SU-DHL-6 (cell line): ENCODE measurements around the gene PTPRE.

Source experiments
- H2AFZ ChIP-seq: fragments of 200-600 bp; sonication (generic); 2 replicates; pipeline ENCODE4 v1.6.1; 2014; ENCODE audit warnings: low read depth, mild to moderate bottlenecking, moderate library complexity, mixed read lengths, antibody characterized with exemption, low read length; ENCODE audit not compliant: severe bottlenecking
- H3F3A ChIP-seq: fragments of 200-600 bp; shearing (Covaris generic); 2 replicates; pipeline ENCODE4 v1.6.0; 2016; ENCODE audit warnings: antibody characterized with exemption, mild to moderate bottlenecking; ENCODE audit not compliant: insufficient read depth
- H3K27ac ChIP-seq: fragments of 200-600 bp; sonication (generic); 2 replicates; pipeline ENCODE4 v1.5.1; 2016; ENCODE audit warnings: low read depth, mild to moderate bottlenecking, low read length, moderate library complexity, mixed read lengths
- H3K27me3 ChIP-seq: fragments of 200-600 bp; sonication (generic), shearing (Covaris generic); 2 replicates; pipeline ENCODE4 v1.6.0; 2014; ENCODE audit warnings: mild to moderate bottlenecking, low read length
- H3K36me3 ChIP-seq: fragments of 200-600 bp; sonication (generic); 2 replicates; pipeline ENCODE4 v1.6.1; 2014; ENCODE audit warnings: mild to moderate bottlenecking, low read length, mixed read lengths
- H3K4me2 ChIP-seq: fragments of 300-600, 200-600 bp; shearing (Covaris generic), sonication (generic); 2 replicates; pipeline ENCODE4 v1.6.0; 2014; ENCODE audit warnings: low read length, low read depth, mild to moderate bottlenecking; ENCODE audit not compliant: poor library complexity, severe bottlenecking
- H3K4me3 ChIP-seq: fragments of 200-600 bp; sonication (generic); 2 replicates; pipeline ENCODE4 v1.5.1; 2014; ENCODE audit warnings: antibody characterized with exemption, low read length, mild to moderate bottlenecking, mixed read lengths; ENCODE audit not compliant: insufficient read depth, poor library complexity, severe bottlenecking
- H3K79me2 ChIP-seq: fragments of 200-600 bp; sonication (generic); 2 replicates; pipeline ENCODE4 v1.6.1; 2014; ENCODE audit warnings: mild to moderate bottlenecking, low read length, moderate library complexity; ENCODE audit not compliant: insufficient read depth
- H3K9ac ChIP-seq: fragments of 200-600 bp; sonication (generic); 2 replicates; pipeline ENCODE4 v1.7.0; 2014; ENCODE audit warnings: mild to moderate bottlenecking, low read length
- H3K9me2 ChIP-seq: fragments of 200-600 bp; sonication (generic); replicated peaks from 2 replicates; pipeline ENCODE4 v1.6.1; 2014; ENCODE audit warnings: low read length; ENCODE audit not compliant: insufficient read depth
- H3K9me3 ChIP-seq: fragments of 200-600 bp; sonication (generic); 2 replicates; pipeline ENCODE4 v1.6.1; 2014; ENCODE audit warnings: low read length, mixed read lengths; ENCODE audit not compliant: insufficient read depth
- H4K20me1 ChIP-seq: fragments of 200-600 bp; sonication (generic); 2 replicates; pipeline ENCODE4 v1.6.1; 2014; ENCODE audit warnings: low read depth, mild to moderate bottlenecking, antibody characterized with exemption, low read length, moderate library complexity, mixed read lengths
- EZH2phosphoT487 ChIP-seq: fragments of 200-600 bp; sonication (generic), shearing (Covaris generic); conservative IDR thresholded peaks from 2 replicates; pipeline ENCODE4 v1.6.1; 2018; ENCODE audit warnings: mild to moderate bottlenecking, antibody characterized with exemption, low read length, moderate library complexity, mixed read lengths
- TF ChIP-seq, protein P1 (sequence below): fragments of 200-600 bp; sonication (generic); IDR thresholded peaks from one replicate; pipeline ENCODE4 v1.5.1; 2017; ENCODE audit warnings: antibody characterized with exemption, mild to moderate bottlenecking, low read length, moderate library complexity; ENCODE audit not compliant: insufficient read depth, poor library complexity, severe bottlenecking

Gene PTPRE

DNA sequence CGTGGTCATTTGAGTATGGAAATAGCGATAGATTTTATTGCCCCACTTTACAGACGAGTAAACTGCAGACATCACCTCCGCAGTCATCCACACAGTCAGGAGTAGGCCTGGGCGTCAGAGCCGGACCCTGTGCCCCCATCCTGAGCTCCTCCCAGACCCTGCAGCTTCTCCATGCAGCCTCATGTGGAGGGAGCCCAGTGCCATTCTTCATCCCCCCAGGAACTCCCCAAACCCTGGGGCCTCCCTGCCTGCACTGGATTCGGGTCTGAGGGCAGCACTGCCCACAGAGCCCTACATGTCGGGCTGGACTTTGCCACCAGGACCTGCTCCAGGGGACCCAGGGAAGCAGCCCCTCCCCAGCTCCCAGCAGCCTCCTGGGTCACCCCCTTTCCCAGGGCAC is 118.5 kb downstream of the PTPRE start:
- Histone ChIP-seq H3K4me3 (no peak overlapping the region), H3K27ac (no peak overlapping the region), H2AFZ (no peak overlapping the region), H3K9me3 (no peaks in the 10 kb centered on the region), H3F3A (no peaks in the 10 kb centered on the region), H3K4me2 (no peak overlapping the region), H3K36me3 (no peaks in the 10 kb centered on the region), H3K79me2 (no peaks in the 10 kb centered on the region), H3K9me2 (no peaks in the 10 kb centered on the region), H3K9ac (no peak overlapping the region), H4K20me1 (no peaks in the 10 kb centered on the region), H3K27me3 (no peaks in the 10 kb centered on the region)
- no peak for TF ChIP-seq EZH2phosphoT487
- TF ChIP-seq, protein P1, sequence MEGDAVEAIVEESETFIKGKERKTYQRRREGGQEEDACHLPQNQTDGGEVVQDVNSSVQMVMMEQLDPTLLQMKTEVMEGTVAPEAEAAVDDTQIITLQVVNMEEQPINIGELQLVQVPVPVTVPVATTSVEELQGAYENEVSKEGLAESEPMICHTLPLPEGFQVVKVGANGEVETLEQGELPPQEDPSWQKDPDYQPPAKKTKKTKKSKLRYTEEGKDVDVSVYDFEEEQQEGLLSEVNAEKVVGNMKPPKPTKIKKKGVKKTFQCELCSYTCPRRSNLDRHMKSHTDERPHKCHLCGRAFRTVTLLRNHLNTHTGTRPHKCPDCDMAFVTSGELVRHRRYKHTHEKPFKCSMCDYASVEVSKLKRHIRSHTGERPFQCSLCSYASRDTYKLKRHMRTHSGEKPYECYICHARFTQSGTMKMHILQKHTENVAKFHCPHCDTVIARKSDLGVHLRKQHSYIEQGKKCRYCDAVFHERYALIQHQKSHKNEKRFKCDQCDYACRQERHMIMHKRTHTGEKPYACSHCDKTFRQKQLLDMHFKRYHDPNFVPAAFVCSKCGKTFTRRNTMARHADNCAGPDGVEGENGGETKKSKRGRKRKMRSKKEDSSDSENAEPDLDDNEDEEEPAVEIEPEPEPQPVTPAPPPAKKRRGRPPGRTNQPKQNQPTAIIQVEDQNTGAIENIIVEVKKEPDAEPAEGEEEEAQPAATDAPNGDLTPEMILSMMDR = no peak

GRCh38 chr10:128025951-128026350 is 119.0 kb downstream of the PTPRE start:
- no peaks in the 10 kb centered on the region for H3K36me3 ChIP-seq
- no peak overlapping the region for H3K4me3 ChIP-seq
- H3F3A ChIP-seq = no peaks in the 10 kb centered on the region
- H3K9me2 ChIP-seq = no peaks in the 10 kb centered on the region
- H2AFZ ChIP-seq = no peak overlapping the region
- no peaks in the 10 kb centered on the region for H3K79me2 ChIP-seq
- no peak for TF ChIP-seq EZH2phosphoT487
- TF ChIP-seq, protein P1 = no peak
- H4K20me1 ChIP-seq = no peaks in the 10 kb centered on the region
- no peak overlapping the region for H3K4me2 ChIP-seq
- no peaks in the 10 kb centered on the region for H3K9me3 ChIP-seq
- no peak overlapping the region for H3K9ac ChIP-seq
- H3K27ac ChIP-seq = no peak overlapping the region
- H3K27me3 ChIP-seq = no peaks in the 10 kb centered on the region

DNA sequence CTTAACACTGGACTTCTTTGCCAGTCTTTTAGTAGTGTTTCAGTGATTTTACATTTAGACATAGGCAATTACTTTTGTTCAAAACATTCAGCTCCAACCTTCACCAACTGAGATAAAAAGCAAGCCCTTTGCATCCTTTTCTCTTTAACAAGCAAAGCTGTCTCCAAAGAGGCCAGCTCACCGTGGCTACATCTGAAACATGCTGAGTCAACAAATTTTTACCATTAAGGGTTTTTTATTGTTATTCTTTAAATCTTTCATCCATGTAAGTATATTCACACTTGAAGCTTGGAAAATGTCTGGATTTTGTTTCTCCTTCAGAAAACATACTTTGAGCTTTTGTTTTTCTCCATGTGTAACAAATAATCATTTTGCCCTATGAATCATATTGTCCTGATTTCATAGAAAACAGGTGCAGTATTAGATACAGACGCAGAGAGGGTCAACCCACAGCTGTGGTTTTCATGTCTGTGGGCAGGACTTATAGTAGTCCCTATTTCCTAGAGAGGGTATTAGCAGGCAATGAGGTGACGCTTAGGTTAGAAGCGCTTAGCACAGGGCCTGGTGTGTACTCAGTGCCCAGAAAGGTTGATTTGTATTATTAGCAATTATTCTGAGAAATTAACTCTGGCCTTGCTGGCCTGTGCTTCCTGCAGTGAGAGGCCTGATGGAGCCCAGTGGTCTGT is 119.9 kb downstream of the PTPRE start:
- Histone ChIP-seq H3K79me2 (no peaks in the 10 kb centered on the region), H3K9me3 (no peaks in the 10 kb centered on the region), H3K4me3 (no peak overlapping the region), H3K9ac (no peak overlapping the region), H3K36me3 (no peaks in the 10 kb centered on the region), H4K20me1 (no peaks in the 10 kb centered on the region), H3K9me2 (no peaks in the 10 kb centered on the region), H3K27me3 (no peaks in the 10 kb centered on the region), H3K27ac (no peak overlapping the region), H2AFZ (no peak overlapping the region), H3K4me2 (no peak overlapping the region), H3F3A (no peaks in the 10 kb centered on the region)
- TF ChIP-seq EZH2phosphoT487 = no peak
- TF ChIP-seq, protein P1 = no peak
